Vagina (tissue), 2 donors: Measurements from ENCODE around the gene DOCK4.

Experiments used
- POLR2A ChIP-seq, 2 donors: fragments of 450-650 bp; IDR thresholded peaks; one replicate each; pipeline ENCODE4 v1.6.1; 2017; ENCODE audit warnings: antibody characterized with exemption in 2 of 2, mild to moderate bottlenecking in 2 of 2, moderate library complexity in 2 of 2
- POLR2AphosphoS5 ChIP-seq, 2 donors: sonication (generic); formaldehyde crosslinking; IDR thresholded peaks; one replicate each; pipeline ENCODE4 v1.9.0; 2017; ENCODE audit warnings: antibody characterized with exemption in 2 of 2, mild to moderate bottlenecking in 2 of 2, low read depth in 1 of 2; ENCODE audit not compliant: insufficient read depth in 1 of 2
- TF ChIP-seq, protein P1 (sequence below), 3 experiments: fragments of 450-650 bp in 2 of 3; fragments of 200-600 bp in 1 of 3; sonication (generic) in 1 of 3; IDR thresholded peaks; one replicate each; pipeline ENCODE4 v1.5.1; 2017 to 2019; ENCODE audit warnings: antibody characterized with exemption in 3 of 3, mild to moderate bottlenecking in 2 of 3, moderate library complexity in 2 of 3

DNA sequence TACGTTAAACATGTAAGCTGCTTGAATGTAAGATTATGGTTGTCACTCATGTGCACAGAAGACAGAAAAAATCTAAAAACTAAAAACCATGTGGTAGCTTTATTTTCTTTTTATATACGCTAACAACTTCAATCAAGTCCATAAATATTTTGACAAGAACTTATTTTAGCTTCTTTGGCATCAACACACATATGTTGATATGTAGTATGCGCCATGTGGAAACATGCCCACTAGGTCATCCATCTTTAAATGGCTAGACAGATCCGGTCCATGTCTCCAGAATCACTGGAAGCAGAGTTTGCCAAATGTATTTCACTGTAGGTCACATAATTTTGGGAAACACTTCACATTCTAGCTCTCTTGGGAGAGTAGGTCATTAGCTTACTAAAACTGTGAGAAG lies 382.4 kb downstream of the DOCK4 start:
- TF ChIP-seq, protein P1, sequence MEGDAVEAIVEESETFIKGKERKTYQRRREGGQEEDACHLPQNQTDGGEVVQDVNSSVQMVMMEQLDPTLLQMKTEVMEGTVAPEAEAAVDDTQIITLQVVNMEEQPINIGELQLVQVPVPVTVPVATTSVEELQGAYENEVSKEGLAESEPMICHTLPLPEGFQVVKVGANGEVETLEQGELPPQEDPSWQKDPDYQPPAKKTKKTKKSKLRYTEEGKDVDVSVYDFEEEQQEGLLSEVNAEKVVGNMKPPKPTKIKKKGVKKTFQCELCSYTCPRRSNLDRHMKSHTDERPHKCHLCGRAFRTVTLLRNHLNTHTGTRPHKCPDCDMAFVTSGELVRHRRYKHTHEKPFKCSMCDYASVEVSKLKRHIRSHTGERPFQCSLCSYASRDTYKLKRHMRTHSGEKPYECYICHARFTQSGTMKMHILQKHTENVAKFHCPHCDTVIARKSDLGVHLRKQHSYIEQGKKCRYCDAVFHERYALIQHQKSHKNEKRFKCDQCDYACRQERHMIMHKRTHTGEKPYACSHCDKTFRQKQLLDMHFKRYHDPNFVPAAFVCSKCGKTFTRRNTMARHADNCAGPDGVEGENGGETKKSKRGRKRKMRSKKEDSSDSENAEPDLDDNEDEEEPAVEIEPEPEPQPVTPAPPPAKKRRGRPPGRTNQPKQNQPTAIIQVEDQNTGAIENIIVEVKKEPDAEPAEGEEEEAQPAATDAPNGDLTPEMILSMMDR (IDR thresholded peaks at IDR 0.05): no peak
- TF ChIP-seq POLR2A (IDR thresholded peaks at IDR 0.05) (no peak), POLR2AphosphoS5 (IDR thresholded peaks at IDR 0.05; ENCODE audit: insufficient read depth in 1 of 2, low read depth in 1 of 2) (no peak)
